CD4-positive, alpha-beta T cell treated with Interleukin-12 subunit alpha and Interleukin-12 subunit beta, for 1 hour (primary cell): ENCODE measurements around the gene DOCK3.
"Not testable (repeated sequence)": the region's sequence is repeated elsewhere in the genome, so short reads cannot be mapped to it uniquely, and the experiment has no call there.

Experiments
- DNase-seq: peaks from one replicate; pipeline ENCODE4 v3.0.0-alpha.2; 2020

DOCK3 gene

DNA sequence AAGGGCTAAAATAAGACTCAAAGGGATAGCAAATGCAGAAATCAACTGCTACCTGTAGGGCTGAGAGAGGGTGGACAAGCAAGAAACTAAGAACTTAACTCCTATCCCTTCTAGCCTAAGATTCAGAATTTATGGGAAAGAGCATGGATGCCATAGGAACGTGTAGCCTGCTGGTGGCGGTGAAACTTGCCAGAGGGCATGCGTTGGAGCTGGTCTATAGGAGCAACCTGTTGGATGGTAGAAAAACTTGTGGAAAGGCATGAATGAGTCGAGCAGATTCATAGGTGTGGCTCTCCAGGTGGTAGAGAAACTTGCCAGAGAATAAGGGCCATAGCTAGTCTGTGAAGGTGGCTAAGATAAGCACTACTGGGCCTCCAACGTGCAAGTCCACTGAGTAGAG lies 137.2 kb downstream of the DOCK3 start:
- no peak for DNase-seq

DNA sequence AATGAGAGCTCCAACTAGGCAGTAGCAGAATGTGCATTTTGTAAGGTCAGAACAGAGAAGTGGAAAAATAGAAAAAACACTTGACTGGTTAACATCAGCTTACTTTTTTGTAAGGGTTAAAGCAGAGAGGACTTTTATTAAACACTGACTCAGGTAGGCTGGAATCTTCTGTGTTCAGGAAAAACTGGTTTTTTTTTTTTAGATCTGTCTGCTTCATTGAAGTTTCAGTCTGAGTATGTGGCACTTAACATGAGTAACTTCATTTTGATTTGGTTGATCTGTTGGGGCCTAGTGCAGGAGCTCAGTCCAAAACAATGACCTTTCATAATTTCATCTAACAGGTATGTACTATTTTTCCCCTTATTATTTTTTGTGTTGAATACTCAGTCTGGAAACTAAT lies 141.1 kb downstream of the DOCK3 start:
- no peak for DNase-seq

DNA sequence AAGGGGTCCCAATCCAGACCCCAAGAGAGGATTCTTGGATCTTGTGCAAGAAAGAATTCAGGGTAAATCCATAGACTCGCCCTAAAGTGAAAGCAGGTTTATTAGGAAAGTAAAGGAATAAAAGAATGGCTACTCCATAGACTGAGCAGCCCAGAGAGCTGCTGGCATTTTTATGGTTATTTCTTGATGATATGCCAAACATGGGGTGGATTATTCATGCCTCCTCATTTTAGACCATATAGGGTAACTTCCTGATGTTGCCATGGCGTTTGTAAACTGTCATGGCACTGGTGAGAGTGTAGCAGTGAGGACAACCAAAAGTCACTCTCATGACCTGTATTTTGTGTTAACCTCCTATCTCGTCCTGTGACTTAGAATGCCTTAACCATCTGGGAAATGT lies 142.2 kb downstream of the DOCK3 start:
- no peak for DNase-seq

DNA sequence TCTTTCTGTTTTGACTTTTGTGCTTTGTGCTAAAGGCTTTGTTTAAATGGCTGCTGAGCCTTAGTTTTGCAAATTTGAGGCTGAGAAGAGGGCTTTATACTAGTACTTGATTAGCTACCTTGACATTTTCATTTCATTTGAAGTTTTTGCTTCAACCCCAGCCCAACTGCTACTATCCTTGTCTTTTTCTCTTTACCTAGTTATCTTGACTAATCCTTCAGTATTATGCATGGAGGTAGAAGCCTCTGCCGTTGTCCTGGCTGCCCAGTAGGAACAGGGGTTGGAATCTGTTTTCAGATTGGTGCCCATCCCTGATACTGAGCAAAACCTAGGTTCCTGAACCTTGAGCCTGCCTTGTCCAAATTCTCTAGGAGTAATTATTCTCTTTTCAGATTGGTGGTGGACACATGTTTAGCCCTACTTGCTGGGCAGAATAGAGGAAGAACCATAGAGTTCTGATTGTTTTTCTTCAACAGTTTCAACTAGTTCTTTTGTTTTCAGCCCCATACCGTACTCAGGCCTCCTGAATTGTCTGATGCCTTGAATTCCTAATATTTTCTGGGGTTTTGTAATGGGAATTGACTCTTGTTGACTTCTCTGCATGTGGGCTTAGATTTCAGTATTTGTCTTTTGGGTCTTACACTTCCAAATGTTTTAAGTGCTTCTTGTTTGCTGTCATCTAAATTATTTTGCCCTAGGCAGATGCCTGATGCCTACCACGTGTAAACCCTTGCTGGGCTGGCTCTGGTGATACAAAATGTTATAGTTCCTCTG lies 143.2 kb downstream of the DOCK3 start:
- DNase-seq: no peak

DNA sequence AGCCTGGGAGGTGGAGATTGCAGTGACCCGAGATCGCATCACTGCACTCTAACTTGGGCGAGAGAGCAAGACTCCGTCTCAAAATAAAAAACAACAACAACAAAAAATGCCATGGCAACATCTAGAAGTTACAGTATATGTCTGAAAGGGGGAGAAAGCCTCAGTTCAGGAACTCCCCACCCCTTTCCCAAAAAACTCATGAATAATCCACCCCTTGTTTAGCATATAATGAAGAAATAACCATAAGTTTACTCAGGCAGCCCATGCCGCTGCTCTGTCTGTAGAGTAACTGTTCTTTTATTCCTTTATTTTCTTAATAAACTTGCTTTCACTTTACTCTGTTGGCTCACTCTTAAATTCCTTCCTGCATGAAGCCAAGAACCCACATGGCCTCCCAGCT lies 145.2 kb downstream of the DOCK3 start:
- DNase-seq: no peak

DNA sequence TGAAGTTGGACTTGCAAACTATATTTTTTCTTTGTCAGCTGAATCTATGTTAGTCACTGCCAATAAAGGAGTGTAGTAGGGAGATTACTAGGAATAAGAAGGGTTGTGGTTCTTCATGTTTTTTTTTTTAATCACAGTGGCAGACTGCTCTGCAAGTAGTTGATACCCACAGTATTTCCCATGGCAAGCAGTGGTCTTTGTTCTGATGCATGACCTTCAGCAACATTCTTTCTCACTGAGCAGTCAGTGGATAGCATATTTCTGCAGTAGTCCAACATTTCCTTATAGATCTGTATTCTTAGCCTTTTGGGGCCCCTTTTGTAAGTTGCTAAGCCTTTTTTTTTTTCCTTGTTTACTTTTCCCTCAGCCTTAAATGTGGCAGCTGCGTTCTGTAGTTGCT lies 151.1 kb downstream of the DOCK3 start:
- DNase-seq: no peak

DNA sequence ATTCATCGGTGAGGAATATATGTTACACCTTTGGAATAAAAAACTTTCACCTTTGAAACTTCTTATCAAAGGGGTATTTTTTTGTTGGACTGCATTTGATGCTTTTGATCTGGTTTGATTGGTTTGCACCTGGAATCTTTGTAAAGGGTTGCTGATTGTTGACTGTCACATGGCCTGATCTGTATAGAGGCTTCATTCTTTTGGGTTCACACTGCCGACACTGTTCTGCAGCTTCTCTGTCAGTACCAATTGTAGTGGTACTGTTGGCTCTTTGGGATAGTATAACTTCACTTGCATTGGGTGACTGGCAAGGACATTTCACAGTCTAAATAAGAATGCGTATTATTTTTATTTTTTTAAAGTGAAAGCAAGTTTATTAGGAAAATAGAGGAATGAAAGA lies 155.7 kb downstream of the DOCK3 start:
- no peak for DNase-seq

DNA sequence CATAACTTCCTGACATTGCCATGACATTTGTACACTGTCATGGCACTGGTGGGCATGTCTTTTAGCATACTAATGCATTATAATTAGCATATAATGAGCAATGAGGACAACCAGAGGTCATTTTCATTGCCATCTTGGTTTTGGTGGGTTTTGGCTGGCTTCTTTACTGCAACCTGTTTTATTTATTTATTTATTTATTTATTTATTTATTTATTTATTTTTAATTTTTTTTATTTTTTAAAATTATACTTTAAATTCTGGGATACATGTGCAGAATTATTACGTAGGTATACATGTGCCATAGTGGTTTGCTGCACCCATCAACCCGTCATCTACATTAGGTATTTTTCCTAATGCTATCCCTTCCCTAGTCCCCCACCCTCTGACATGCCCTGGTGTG lies 156.3 kb downstream of the DOCK3 start:
- DNase-seq: not testable (repeated sequence)

DNA sequence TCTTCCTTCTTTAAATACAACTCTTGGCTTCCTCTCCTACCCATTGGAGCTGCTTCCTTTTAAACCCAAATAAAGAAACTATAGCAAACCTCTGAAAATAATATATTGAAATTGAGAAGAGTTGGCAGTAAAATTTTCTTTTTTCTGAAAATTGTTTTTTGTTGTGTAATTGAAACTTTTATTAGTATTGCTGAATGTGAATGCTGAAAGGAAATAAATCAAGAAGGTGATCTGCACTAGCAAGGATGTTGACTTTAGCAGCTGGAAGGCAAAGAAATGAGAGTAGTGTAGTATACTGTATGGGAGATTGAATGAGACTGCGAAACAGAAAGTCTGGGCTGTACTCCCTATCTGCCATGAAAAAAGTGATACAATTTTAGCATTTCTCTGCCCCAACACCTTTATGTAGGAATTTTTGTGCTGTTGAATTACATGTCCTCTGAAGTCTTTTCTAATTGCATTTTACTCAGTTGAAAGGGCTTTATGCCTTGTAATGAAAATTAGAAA lies 166.3 kb downstream of the DOCK3 start:
- no peak for DNase-seq

DNA sequence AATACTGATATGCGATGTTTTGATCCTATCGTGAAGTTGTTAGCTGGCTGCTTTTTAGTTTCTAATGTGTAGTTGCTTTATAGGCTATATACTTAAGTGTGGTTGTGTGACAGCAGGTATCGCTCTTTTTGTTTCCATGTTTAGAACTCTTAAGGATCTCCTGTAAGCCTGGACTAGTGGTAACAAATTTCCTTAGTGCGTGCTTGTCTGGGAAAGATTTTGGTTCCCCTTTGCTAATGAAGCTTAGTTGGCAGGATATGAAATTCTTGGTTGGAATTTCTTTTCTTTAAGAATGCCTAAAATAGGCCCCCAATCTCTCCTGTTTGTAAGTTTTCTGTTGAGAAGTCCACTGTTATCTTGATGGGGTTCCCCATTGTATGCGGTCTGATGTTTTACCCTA lies 173.6 kb downstream of the DOCK3 start:
- no peak for DNase-seq

DNA sequence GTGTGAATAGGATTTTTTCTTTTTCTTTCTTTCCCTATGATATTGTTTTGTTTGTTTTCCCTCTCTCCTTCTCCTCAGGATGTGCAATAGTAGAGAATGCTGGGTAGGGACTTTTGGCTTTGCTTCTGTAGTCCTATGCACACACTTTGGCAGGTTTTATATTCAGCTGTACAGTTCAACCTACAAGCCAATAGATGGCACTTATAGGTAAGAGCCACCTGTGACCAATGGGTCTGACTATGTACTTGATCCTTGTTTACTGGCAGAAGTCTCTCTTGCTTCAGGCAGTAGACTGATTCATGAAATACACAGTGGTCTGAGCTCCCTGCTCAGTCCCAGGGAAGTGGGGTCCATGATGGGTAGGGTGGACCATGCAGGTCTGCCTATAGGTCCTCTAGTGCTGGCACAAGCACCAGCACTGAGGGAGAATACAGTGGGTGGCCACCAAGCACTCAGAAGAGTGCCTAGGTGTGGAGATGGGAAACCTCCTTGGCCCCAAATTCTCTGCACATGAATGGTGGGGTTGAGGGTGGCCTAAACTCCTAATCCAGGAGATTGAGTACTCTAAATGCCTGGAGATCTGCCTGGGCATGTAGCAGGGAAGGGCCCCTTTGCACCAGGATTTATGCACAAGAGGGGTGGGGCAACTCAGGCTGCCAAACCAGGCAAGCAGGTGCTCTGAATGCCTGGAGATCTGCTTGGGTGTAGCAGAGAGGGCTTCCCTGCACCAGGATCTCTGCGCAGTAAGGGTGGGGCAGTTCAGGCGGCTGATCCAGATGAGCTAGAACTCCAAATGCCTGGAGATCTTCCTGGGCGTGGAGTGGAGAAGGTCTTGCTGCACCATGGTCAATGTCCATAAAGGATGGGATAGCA lies 176.1 kb downstream of the DOCK3 start:
- DNase-seq: no peak

DNA sequence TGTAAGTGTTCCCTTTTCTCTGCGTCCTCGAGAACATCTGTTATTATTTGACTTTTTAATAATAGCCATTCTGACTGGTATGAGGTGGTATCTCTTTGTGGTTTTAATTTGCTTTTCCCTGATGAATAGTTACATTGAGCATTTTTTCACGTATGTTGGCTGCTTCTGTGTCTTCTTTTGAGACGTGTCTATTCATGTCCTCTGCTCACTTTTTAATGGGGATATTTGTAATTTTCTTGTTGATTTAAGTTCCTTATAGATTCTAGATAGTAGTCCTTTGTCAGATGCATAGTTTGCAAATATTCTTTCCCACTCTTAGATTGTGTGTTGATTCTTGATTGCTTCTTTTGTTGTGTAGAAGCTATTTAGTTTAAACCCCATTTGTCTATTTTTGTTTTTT lies 179.2 kb downstream of the DOCK3 start:
- no peak for DNase-seq

DNA sequence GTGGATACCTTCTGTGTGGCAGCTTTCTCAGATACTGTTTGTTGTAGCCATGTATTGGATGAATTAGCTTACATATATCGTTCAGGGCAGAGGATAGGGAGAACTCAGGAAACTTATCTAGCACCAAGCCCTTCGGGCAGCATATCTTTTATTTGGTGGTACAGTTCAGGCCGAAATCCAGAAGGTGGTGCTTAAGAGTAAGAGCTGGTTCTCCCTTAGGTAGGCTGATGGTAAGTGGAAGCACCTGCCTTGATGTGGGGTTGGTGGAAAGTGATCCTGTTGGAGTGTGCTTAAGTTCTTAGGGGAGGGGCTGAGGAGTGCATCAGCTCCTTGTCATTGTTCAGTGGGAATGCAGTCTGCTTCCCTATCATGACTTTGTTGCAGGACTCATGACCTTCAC lies 187.5 kb downstream of the DOCK3 start:
- DNase-seq: no peak

DNA sequence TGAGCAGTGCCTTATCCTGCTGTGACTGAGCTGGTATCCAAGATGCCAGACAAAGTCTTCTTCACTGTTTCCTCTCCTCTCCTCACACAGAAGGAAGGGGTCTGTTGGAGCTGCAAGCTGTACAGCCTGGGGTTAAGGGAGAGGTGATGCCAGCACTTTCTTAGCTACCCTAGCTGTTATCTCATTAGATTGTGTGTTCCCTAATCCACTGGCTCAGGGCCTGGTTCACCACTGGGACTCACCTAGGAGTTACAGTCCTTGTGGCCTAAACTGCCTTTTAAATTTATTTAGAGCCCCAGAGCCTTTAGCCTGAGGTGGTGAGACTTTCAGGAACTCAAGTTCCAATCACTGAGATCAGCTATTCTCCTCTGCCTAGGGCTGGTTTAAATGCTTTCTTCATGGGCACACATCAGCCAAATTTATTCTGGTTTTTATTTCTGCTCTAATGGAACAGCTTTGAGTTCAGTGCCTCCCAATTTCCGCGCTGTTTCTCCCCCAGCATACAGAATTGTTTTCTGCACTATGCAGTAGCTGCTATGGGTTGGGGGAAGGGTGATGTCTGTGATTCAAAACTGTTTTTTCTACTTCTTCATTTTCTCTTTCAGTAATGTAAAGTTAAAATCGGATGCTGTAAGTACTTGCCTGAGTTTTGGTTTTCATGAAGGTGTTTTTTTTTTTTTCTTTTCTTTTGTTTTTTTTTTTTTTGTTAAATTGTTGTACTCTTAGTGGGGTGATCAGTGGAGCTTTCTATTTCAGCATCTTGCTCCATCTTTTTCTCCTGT lies 198.8 kb downstream of the DOCK3 start:
- DNase-seq: no peak

DNA sequence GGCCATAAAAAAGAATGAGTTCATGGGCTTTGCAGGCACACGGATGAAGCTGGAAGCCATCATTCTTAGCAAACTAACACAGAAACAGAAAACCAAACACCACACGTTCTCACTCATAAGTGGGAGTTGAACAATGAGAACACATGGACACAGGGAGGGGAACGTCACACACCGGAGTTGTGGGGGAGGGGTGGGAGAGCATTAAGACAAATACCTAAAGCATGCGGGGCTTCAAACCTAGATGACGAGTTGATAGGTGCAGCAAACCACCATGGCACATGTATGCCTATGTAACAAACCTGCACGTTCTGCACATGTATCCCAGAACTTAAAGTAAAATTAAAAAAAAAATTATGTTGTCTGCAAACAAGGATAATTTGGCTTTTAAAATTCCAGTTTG lies 200.1 kb downstream of the DOCK3 start:
- not testable (repeated sequence) for DNase-seq

DNA sequence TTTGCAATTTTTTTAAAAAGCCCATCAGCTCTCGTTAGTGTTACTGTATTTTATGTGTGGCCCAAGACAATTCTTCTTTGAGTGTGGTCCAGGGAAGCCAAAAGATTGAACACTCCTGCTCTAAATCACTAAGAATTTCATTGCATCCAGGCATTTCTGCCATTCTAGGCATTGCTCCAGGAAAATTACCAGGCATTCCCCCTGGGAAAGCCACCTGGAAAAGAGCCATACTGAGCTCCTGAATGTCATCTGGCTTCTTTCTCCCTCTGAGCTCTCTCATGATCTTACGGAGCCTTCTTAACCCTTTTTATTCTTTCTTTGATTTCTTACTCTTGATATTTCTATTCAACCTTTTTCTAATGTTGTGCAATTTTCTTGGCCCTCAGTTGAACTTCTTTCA lies 202.2 kb downstream of the DOCK3 start:
- no peak for DNase-seq

DNA sequence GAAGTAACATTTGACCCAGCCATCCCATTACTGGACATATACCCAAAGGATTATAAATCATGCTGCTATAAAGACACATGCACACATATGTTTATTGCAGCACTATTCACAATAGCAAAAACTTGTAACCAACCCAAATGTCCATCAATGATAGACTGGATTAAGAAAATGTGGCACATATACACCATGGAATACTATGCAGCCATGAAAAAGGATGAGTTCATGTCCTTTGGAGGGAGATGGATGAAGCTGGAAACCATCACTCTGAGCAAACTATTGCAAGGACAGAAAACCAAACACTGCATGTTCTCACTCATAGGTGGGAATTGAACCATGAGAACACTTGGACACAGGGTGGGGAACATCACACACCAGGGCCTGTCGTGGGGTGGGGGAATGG lies 208.0 kb downstream of the DOCK3 start:
- not testable (repeated sequence) for DNase-seq

DNA sequence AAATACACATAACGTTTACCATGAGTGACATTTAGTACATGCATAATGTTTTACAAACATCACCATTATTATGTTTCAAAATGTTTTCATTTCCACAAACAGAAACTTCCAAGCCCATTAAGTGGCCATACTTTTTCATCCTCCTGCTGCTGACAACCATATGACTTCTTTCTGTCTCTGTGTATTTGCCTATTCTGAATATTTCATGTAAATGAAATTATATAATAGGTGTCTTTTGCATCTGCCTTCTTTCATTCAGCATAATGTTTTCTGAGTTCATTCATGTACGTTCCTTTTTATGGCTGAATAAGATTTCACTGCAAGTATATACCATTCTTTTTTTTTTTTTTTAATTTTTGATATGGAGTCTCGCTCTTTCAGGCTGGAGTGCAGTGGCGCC lies 209.0 kb downstream of the DOCK3 start:
- DNase-seq: no peak

DNA sequence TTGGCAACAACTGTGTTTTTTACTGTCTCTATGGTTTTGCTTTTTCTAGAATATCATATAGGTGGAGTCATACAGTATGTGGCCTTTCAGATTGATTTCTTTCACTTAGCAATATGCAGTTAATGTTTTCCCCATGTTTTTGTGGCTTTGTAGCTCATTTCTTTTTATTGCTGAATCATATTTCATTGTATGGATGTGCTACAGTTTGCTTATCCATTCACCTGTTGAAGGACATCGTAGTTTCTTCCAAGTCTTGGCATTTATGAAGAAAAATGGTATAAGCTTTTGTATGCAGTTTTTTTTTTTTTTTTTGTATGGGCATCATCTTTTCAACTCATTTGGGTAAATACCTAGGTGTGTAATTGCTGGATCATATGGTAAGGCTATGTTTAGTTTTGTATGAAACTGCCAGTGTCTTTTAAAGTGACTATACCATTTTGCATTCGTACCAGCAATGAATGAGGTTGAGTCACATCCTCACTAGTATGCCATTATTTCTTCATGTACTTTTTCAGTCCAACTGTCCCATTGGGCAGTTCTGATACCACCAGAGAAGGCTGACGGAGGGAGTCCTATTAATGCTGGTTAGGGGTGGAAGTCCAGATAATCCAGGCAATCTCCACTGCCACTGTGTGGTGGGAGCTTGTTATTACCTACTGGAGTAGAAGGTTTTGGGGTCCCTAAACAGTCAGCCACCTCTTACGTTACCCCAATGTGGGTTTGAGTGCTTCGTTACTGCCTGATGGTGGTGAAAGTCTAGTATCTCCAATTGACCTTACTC lies 210.5 kb downstream of the DOCK3 start:
- DNase-seq: no peak

DNA sequence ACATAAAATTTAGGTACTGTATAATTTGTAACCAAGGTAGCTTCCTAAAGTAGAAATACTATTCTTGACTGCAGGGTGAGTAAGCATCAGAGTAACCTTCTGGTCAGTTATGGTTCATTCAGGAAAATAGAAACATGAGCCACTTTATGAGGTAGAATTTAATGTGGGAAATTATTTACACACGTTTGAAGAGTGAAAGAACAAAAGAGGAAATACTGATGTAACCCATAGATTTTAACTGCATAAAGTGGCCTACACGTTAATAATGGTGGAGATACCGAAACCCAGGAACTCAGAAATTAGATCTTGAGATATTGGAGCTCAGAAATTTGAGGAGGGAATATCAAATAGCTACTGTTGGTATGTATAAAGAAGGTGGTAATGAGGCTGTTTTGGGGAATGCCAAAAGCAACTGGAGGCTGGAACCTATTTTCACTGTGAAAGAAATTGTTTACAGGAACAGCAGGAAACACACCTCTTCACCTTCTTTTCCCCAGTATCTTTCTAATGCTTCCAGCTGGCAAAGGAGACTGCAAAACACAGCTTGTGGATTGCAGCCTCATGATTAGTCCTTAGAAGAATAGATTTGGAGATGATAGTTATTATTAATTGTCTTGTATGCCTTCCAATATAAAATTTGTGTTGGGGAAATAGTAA lies 216.1 kb downstream of the DOCK3 start:
- DNase-seq: no peak

DNA sequence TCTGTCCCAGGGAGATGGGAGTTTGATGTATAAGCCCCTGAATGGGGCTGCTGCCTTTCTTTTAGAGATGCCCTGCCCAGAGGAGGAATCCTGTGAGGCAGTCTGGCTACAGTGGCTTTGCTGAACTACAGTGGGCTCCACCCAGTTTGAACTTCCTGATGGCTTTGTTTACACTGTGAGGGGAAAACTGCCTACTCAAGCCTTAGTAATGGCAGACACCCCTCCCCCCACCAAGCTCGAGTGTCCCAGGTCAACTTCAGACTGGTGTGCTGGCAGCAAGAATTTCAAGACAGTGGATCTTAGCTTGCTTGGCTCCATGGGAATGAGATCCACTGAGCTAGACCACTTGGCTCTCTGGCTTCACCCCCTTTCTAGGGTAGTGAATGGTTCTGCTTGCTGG lies 226.4 kb downstream of the DOCK3 start:
- not testable (repeated sequence) for DNase-seq

DNA sequence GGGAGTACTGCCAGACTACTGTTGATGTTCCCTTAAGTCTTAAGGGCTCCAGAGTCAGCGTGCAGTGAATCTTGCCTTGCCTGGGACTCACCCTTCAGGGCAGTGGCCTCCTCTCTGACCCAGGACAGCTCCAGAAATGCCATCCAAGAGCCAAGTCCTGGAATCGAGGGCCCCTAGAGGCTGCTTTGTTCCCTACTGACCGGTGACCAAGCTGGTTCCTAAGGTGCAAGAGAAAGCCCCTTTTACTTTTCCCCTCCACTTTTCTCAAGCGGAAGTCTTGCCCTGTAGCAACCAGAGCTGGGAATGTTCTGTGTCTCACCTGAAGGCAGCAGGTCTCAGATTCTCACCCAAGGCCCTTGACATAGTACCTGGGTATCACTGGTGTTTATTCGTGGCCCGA lies 238.0 kb downstream of the DOCK3 start:
- DNase-seq: no peak
